ENCODE results near the gene MC3R.

GRCh38 chr20:56222201-56222600 is 26.3 kb upstream of the MC3R start:
- TF ChIP-seq CTCF (IDR thresholded peaks at IDR 0.05) = no peak
- TF ChIP-seq POLR2A (IDR thresholded peaks at IDR 0.05) = no peak
- no peak for TF ChIP-seq EP300 (IDR thresholded peaks at IDR 0.05; ENCODE audit: low read depth)
- TF ChIP-seq POLR2AphosphoS5 (IDR thresholded peaks at IDR 0.05) = no peak
